ENCODE measurements around the gene TCL1B. TPM values are rescaled to one million over a fixed set of nuclear protein-coding genes. Genes with fewer than 3 reads are reported as not detected.

Gene TCL1B, protein sequence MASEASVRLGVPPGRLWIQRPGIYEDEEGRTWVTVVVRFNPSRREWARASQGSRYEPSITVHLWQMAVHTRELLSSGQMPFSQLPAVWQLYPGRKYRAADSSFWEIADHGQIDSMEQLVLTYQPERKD
- total RNA-seq (2022) (not detected in 2 replicates), Bru-seq, nascent RNA (not detected), BruChase-seq, experiment 1, labeled RNA remaining after a 2-hour chase (not detected), BruChase-seq, experiment 2, labeled RNA remaining after a 6-hour chase (not detected)
- long read RNA-seq, result 0 reads

DNA sequence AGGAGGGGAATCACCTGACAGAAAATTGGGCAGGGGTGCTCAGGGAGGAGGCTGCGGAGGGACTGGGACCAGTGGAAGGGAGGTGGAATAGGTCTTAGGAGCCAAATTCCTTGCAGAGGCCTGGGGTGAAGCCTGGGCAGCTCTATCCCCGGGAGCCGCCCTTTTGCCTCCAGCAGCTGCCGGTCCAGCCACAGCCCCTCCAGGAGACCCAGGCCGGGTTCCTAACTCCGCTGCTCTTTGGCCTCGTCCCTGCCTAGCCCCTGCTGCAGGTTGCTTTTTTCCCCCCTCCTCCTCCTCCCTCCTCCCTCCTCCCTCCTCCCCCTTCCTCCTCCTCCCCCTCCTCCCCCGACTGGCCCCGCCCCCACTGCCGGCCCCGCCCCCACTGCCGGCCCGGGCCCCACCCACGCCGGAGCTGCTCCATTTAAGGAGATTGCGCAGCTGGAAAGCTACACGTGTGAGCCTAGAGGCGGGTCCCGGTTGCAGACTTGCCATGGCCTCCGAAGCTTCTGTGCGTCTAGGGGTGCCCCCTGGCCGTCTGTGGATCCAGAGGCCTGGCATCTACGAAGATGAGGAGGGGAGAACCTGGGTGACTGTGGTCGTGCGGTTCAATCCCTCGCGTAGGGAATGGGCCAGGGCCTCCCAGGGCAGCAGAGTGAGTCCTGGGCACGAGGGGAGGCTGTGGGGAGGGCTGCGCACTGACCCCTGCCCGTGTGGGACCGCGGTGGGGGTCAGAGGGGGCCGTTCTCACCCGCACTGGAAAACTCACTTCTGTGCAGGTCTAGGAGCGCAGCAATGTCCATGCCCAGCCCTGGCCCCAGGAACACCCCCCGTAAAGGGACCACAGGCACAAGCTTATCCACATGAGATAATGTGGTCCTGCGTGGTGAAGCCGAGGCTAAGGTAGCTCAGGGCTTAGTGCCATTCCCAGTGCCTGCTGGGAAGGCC lies at the start of gene TCL1B:
Gene TCL1B (plus strand): TSS at position 449 of the 945 bp plus-strand sequence. CDS start 42 bp downstream, at position 491.
- H3K4me3 Mint-ChIP-seq (ENCODE audit: unreplicated experiment), result no peak within 1 kb of the TSS
- H3K4me1 Mint-ChIP-seq (ENCODE audit: low read depth, unreplicated experiment), result no peaks in the 10 kb centered on the region
- ChIA-PET CTCF (no interaction called here), POLR2A (no interaction called here)
- BruUV-seq (replicated peaks), result no TSS peak
- H3K9me3 Mint-ChIP-seq (ENCODE audit: unreplicated experiment), result no peaks in the 10 kb centered on the region
- TF ChIP-seq, protein P1, sequence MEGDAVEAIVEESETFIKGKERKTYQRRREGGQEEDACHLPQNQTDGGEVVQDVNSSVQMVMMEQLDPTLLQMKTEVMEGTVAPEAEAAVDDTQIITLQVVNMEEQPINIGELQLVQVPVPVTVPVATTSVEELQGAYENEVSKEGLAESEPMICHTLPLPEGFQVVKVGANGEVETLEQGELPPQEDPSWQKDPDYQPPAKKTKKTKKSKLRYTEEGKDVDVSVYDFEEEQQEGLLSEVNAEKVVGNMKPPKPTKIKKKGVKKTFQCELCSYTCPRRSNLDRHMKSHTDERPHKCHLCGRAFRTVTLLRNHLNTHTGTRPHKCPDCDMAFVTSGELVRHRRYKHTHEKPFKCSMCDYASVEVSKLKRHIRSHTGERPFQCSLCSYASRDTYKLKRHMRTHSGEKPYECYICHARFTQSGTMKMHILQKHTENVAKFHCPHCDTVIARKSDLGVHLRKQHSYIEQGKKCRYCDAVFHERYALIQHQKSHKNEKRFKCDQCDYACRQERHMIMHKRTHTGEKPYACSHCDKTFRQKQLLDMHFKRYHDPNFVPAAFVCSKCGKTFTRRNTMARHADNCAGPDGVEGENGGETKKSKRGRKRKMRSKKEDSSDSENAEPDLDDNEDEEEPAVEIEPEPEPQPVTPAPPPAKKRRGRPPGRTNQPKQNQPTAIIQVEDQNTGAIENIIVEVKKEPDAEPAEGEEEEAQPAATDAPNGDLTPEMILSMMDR (IDR thresholded peaks at IDR 0.05; ENCODE audit: insufficient read depth in 1 of 2, low read depth in 1 of 2, low read length in 1 of 2, severe bottlenecking in 1 of 2, unreplicated experiment in 1 of 2), result no peak
- no peaks in the 10 kb centered on the region for H3K36me3 ChIP-seq (ENCODE audit: control insufficient read depth, insufficient read depth, low read length)
- intact Hi-C loops (cut with micrococcal nuclease; ENCODE audit: unreplicated experiment), result no loop called here
- no peak for DNase-seq
- no peak within 1 kb of the TSS for H3K27ac Mint-ChIP-seq (ENCODE audit: unreplicated experiment)
- no peaks in the 10 kb centered on the region for H3K9me3 ChIP-seq
- H3K4me1 ChIP-seq, result no peaks in the 10 kb centered on the region
- H3K27me3 Mint-ChIP-seq (ENCODE audit: insufficient read depth, unreplicated experiment), result peaks cover 17% of the 10 kb centered on the region
- no peak within 1 kb of the TSS for H3K4me3 ChIP-seq (ENCODE audit: low read depth, low read length)
- H3K36me3 Mint-ChIP-seq (ENCODE audit: insufficient read depth, unreplicated experiment), result no peaks in the 10 kb centered on the region
- H3K27me3 ChIP-seq (replicated peaks; ENCODE audit: control insufficient read depth, insufficient read depth, low read length), result no peaks in the 10 kb centered on the region

DNA sequence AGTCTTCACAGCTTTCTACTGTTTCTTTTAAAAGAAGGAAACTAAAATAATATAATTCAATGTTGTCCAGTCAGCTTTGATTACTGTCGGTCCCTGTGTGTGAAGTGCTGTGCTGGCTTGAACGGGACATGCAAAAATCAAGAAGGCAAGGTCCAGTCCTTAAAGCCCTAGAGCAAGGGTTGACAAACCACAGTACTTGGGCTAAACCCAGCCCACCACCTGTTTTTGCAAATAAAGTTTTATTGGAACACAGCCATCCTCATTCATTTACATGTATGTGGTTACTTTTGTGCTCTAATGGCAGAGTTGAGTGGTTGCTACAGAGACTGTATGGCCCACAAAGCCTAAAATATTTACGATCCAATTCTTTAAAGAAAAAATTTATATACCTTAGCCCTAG lies 41.2 kb upstream of the TCL1B start:
- no peaks in the 10 kb centered on the region for H3K9me3 ChIP-seq

DNA sequence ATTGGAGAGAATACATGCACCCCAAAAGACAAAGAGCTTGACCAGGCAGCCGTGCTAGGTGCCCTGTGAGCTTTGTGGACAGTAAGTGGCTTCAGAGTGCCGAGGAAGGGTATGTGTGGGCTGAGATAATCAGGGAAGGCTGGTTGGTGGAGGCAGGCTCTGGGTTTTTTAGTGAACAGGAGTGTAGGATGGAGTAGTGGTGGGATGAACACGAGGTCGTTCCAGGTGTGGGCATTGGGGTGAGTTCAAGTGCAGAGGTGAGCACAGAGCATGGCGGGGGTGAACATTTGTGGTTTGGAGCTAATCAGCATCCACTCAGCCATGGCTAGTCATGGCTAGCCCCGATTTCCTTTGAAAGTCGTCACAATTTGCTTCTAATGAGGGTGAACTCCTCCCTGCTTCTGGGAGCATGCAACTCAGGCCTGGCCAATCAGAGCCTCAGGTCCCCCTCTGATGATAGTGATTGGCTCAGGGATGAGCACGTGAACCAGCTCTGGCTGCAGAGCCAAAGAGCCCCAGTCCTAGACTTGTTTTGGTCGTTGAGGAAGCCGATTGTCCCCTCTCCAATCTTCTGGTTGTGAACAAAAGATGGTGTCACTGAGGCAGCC lies 40.7 kb upstream of the TCL1B start:
- Mint-ChIP-seq H3K9me3 (ENCODE audit: unreplicated experiment) (no peaks in the 10 kb centered on the region), H3K36me3 (ENCODE audit: insufficient read depth, unreplicated experiment) (no peaks in the 10 kb centered on the region), H3K27me3 (ENCODE audit: insufficient read depth, unreplicated experiment) (peaks cover 24% of the 10 kb centered on the region), H3K4me3 (ENCODE audit: unreplicated experiment) (no peak overlapping the region), H3K4me1 (ENCODE audit: low read depth, unreplicated experiment) (no peaks in the 10 kb centered on the region), H3K27ac (ENCODE audit: unreplicated experiment) (no peak overlapping the region)
- no peak overlapping the region for H3K4me3 ChIP-seq (ENCODE audit: low read depth, low read length)
- DNase-seq, result no peak
- TF ChIP-seq, protein P1 (IDR thresholded peaks at IDR 0.05; ENCODE audit: insufficient read depth in 1 of 2, low read depth in 1 of 2, low read length in 1 of 2, severe bottlenecking in 1 of 2, unreplicated experiment in 1 of 2), result no peak
- BruUV-seq (replicated peaks), result no TSS peak
- intact Hi-C loops (cut with micrococcal nuclease; ENCODE audit: unreplicated experiment), result no loop called here
- no peaks in the 10 kb centered on the region for H3K9me3 ChIP-seq
- no peaks in the 10 kb centered on the region for H3K36me3 ChIP-seq (ENCODE audit: control insufficient read depth, insufficient read depth, low read length)
- ChIA-PET CTCF (no interaction called here), POLR2A (no interaction called here)
- no peaks in the 10 kb centered on the region; the same call in 1 of the 2 replicates for H3K27me3 ChIP-seq (replicated peaks; ENCODE audit: control insufficient read depth, insufficient read depth, low read length)
- H3K4me1 ChIP-seq, result no peaks in the 10 kb centered on the region

More for the DNA sequence above, 41.2 kb upstream of the TCL1B start:
- TF ChIP-seq, protein P1 (IDR thresholded peaks at IDR 0.05; ENCODE audit: insufficient read depth in 1 of 2, low read depth in 1 of 2, low read length in 1 of 2, severe bottlenecking in 1 of 2, unreplicated experiment in 1 of 2), result no peak
- Mint-ChIP-seq H3K4me1 (ENCODE audit: low read depth, unreplicated experiment) (no peaks in the 10 kb centered on the region), H3K9me3 (ENCODE audit: unreplicated experiment) (no peaks in the 10 kb centered on the region), H3K27ac (ENCODE audit: unreplicated experiment) (no peak overlapping the region), H3K36me3 (ENCODE audit: insufficient read depth, unreplicated experiment) (no peaks in the 10 kb centered on the region), H3K4me3 (ENCODE audit: unreplicated experiment) (no peak overlapping the region), H3K27me3 (ENCODE audit: insufficient read depth, unreplicated experiment) (peaks cover 26% of the 10 kb centered on the region)
- ChIA-PET CTCF (no interaction called here), POLR2A (no interaction called here)
- Histone ChIP-seq H3K36me3 (ENCODE audit: control insufficient read depth, insufficient read depth, low read length) (no peaks in the 10 kb centered on the region), H3K4me3 (ENCODE audit: low read depth, low read length) (no peak overlapping the region), H3K27me3 (replicated peaks; ENCODE audit: control insufficient read depth, insufficient read depth, low read length) (no peaks in the 10 kb centered on the region; the same call in 1 of the 2 replicates), H3K4me1 (no peaks in the 10 kb centered on the region)
- BruUV-seq (replicated peaks), result no TSS peak
- no peak for DNase-seq
- intact Hi-C loops (cut with micrococcal nuclease; ENCODE audit: unreplicated experiment), result no loop called here
